Measurements from ENCODE around the gene SMKR1.

Gene SMKR1

DNA sequence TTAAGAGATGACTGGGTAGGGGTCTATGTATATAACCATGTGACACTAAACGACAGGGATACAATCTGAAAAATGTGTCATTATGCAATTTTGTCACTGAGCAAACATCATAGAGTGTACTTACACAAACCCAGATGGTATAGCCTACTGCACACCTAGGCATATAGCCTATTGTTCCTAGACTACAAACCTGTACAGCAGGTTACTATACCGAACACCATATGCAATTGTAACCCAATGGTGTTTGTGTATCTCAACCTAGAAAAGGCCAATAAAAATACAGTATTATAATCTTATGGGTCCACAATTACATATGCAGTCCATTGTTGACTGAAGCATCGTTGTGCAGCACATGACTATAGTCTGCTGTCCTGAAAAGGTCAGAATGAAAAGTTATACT lies 45.2 kb upstream of the SMKR1 start:
- no peak for DNase-seq
- peaks cover 86% of the 10 kb centered on the region for H3K36me3 ChIP-seq
- H3K9me3 ChIP-seq (ENCODE audit: severe bottlenecking): no peaks in the 10 kb centered on the region
- TF ChIP-seq, protein P1, sequence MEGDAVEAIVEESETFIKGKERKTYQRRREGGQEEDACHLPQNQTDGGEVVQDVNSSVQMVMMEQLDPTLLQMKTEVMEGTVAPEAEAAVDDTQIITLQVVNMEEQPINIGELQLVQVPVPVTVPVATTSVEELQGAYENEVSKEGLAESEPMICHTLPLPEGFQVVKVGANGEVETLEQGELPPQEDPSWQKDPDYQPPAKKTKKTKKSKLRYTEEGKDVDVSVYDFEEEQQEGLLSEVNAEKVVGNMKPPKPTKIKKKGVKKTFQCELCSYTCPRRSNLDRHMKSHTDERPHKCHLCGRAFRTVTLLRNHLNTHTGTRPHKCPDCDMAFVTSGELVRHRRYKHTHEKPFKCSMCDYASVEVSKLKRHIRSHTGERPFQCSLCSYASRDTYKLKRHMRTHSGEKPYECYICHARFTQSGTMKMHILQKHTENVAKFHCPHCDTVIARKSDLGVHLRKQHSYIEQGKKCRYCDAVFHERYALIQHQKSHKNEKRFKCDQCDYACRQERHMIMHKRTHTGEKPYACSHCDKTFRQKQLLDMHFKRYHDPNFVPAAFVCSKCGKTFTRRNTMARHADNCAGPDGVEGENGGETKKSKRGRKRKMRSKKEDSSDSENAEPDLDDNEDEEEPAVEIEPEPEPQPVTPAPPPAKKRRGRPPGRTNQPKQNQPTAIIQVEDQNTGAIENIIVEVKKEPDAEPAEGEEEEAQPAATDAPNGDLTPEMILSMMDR (IDR thresholded peaks at IDR 0.05; ENCODE audit: low read depth, low read length): no peak
- H3K4me3 ChIP-seq (ENCODE audit: low read depth, low read length): no peak overlapping the region
- no peak overlapping the region for H3K27ac ChIP-seq
- H3K27me3 ChIP-seq (ENCODE audit: insufficient read depth, low read depth, severe bottlenecking): no peaks in the 10 kb centered on the region

DNA sequence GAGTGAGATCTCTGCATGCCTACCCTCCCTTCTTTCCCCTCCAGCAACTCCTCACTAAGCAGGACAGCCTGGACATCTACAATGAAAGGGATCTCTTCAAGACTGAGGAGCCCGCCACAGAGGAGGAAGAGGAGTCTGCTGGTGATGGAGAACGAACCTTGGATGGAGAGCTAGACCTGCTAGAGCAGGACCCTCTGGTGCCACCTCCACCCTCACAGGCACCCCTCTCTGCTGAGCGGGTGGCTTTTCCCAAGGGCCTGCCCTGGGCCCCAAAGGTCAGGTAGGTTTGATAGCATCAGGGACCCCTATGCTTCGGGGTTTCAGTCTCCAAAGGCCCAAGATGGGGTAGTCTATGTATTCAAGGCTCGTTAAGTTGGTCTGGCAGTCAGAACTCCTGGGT lies 44.2 kb upstream of the SMKR1 start:
- Histone ChIP-seq H3K36me3 (peaks cover 94% of the 10 kb centered on the region), H3K27me3 (ENCODE audit: insufficient read depth, low read depth, severe bottlenecking) (no peaks in the 10 kb centered on the region), H3K9me3 (ENCODE audit: severe bottlenecking) (no peaks in the 10 kb centered on the region), H3K4me3 (ENCODE audit: low read depth, low read length) (no peak overlapping the region), H3K27ac (no peak overlapping the region)
- TF ChIP-seq, protein P1 (IDR thresholded peaks at IDR 0.05; ENCODE audit: low read depth, low read length): no peak
- no peak for DNase-seq

DNA sequence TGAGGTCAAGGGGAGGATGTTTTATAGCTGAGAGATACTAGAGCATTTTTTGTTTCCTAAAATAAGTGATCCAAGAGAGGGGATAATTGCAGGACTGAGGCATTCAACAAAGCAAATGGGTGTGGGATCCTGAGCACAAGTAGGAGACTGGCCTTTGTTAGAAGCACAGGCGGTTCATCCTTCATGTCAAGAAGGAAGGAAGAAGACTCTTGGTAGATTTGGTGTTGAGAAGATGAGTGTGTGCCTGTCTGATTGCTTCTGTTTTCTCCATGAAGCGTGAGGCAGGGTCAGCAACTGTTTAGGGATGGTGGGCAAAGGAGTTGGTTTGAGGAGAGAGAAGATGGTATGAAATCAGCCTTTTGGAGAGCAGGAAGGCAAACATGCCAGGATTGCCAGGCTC lies 40.5 kb upstream of the SMKR1 start:
- TF ChIP-seq, protein P1 (IDR thresholded peaks at IDR 0.05; ENCODE audit: low read depth, low read length): no peak
- Histone ChIP-seq H3K27me3 (ENCODE audit: insufficient read depth, low read depth, severe bottlenecking) (no peaks in the 10 kb centered on the region), H3K27ac (no peak overlapping the region), H3K9me3 (ENCODE audit: severe bottlenecking) (no peaks in the 10 kb centered on the region), H3K36me3 (peaks cover 98% of the 10 kb centered on the region), H3K4me3 (ENCODE audit: low read depth, low read length) (no peak overlapping the region)
- DNase-seq: no peak

DNA sequence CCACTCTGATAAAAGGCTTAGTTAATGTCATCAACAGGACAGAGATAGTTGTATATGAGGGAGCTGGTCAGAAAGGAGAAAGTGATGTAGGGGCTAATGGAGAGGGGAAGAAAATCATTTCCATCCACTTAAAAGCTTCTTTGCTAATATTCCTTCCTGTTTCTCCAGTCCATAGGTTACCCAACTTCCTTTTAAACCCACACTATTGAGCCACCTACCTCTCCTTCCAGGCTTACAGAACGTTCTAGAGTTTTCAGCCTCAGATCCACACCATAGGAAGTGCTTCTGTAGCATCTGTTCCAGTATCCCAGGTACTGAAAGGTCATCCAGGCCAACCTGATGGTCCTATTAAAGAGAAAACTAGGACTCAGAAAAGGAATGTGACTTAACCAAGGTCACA lies 39.9 kb upstream of the SMKR1 start:
- H3K36me3 ChIP-seq: peaks cover 98% of the 10 kb centered on the region
- DNase-seq: no peak

DNA sequence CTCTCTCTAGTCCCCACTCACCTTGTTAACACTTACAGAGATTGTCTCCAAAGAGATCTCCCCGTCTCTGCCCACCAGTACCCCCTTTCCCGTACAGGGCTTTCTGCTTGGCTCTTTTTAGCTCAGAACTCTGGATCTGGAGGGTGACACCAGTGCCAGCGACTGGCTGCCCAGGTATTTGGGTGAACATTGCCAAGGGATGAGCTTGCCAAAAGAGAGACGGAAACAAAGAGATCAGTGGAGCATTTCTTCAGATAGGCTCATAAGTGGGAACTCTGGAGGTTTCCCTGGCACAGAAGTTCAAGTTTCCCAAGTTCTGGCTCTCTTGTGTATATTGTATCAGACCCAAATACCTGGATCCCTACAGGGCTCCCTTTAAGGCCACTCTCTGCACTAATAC lies 38.1 kb upstream of the SMKR1 start:
- TF ChIP-seq, protein P1 (IDR thresholded peaks at IDR 0.05; ENCODE audit: low read depth, low read length): no peak
- Histone ChIP-seq H3K36me3 (peaks cover 88% of the 10 kb centered on the region), H3K4me3 (ENCODE audit: low read depth, low read length) (no peak overlapping the region), H3K9me3 (ENCODE audit: severe bottlenecking) (no peaks in the 10 kb centered on the region), H3K27ac (no peak overlapping the region), H3K27me3 (ENCODE audit: insufficient read depth, low read depth, severe bottlenecking) (no peaks in the 10 kb centered on the region)
- no peak for DNase-seq

More for the DNA sequence above, 39.9 kb upstream of the SMKR1 start:
- Histone ChIP-seq H3K27me3 (ENCODE audit: insufficient read depth, low read depth, severe bottlenecking) (no peaks in the 10 kb centered on the region), H3K27ac (no peak overlapping the region), H3K4me3 (ENCODE audit: low read depth, low read length) (no peak overlapping the region), H3K9me3 (ENCODE audit: severe bottlenecking) (no peaks in the 10 kb centered on the region)
- TF ChIP-seq, protein P1 (IDR thresholded peaks at IDR 0.05; ENCODE audit: low read depth, low read length): no peak

DNA sequence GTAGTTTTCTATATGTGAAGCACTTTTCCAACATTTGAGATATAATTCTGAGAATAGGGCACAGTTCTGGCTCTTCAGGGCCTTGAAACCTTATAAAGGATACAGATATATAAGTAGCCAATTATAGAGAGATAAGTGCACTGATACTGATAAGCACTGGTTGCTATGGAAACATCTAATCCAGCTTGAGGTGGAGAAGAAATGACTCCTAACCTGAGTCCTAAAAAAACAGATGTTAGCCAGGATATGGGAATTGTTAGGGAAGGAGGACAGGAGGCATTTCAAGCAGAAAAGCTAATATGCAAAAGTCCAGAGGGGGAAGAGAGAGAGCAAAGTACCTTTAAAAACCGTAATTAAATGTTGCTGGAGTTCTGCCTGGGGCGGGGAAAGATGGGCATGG lies 37.3 kb upstream of the SMKR1 start:
- H3K27me3 ChIP-seq (ENCODE audit: insufficient read depth, low read depth, severe bottlenecking): no peaks in the 10 kb centered on the region
- peaks cover 79% of the 10 kb centered on the region for H3K36me3 ChIP-seq
- TF ChIP-seq, protein P1 (IDR thresholded peaks at IDR 0.05; ENCODE audit: low read depth, low read length): no peak
- no peak for DNase-seq
- no peak overlapping the region for H3K4me3 ChIP-seq (ENCODE audit: low read depth, low read length)
- no peak overlapping the region for H3K27ac ChIP-seq
- H3K9me3 ChIP-seq (ENCODE audit: severe bottlenecking): no peaks in the 10 kb centered on the region
